Erythroblast (primary cell): ENCODE measurements around the gene BACH2.

Source experiments
- GATA1 ChIP-seq: IDR thresholded peaks from 2 replicates; pipeline ENCODE4 v1.6.1; 2011; ENCODE audit warnings: low read depth, mild to moderate bottlenecking, control low read depth, low read length, moderate library complexity
- POLR2A ChIP-seq: IDR thresholded peaks from 2 replicates; pipeline ENCODE4 v1.6.1; 2011; ENCODE audit warnings: mild to moderate bottlenecking, low read length

DNA sequence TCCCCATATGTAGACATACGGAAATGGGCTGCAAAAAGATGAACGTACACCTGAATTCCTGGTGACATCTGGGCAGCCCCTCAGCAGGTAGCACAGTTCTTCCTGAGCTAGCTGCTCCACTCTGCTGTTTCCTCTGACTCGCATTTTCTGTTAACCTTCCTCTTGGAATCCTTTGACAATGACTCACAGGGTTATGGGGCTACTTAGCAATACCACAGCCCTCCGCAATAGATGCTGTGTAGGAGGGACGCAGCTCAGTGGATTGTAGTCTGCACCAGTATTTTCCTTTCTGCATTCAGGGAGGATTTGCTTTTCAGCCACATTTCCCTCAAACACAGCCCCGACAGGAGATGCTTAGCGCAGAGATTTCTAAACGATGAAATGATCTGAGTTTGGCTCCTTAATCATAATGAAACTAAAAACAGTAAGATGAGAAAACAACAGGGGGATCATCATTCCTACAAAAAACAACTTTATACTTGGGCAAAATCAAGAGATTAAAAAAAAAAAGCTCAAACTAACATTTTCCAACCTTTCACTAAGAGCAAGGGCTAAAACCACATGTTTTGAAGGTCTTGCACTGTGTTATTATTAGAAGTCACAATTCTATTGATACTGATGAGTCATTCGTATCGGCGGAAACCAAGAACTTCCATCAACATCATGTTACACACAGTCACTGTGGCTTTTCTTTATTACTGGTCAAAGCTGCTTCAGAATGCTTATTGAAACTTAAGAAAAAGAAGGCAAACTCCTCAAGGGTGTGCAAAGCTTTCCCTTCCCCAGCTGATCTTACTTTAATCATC, 12.2 kb downstream of the BACH2 start:
- TF ChIP-seq POLR2A, result no peak
- no peak for TF ChIP-seq GATA1
